ENCODE data around the gene C19orf12. TPM values are rescaled to one million over a fixed set of nuclear protein-coding genes. Genes with fewer than 3 reads are reported as not detected.

C19orf12 gene
- total and polyA plus RNA-seq, 2 of the 13 experiments (the other 11 are each of a cell fraction or from before 2014, with no cell fraction given) = 17.7 to 34.4 TPM

DNA sequence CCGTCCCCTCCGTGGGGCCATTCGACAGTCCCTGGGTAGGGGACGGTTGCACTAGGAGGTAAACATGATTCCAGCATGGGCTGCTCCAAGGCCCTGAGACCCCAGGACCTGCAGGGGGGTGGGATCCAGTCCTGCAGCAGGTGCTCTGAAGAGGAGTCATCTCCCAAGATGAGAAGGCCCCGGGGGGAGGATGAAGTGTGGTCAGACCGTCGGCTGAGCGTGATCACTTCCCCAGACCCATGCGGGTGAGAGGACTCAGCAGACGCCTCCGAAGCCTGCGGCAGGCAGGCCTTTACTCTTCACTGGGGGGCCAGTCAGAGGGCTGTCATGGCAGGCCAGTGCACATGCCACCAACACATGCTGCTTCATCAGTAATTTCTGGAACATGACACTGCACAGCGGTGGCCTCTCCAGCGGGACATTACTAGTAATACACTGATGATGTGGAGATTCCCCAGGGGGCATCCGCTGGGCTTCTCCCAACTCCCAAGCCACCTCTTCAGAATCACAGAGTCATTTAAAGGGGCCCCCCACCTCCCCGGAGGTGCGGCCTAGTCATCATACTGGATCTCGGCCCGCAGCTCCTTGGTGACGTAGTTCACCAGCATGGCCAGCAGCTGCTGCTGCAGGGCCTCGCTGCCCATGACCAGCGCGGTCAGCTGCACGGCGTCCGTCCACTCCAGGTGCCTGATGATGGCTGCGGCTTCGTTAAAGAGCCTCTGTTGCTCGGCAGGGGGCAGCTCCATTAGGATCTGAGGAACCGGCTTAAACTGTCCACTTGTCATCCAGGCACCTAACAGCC, 12.7 kb downstream of the C19orf12 start:
- Histone ChIP-seq H3K79me2 (ENCODE audit: insufficient read depth, low read length) (no peaks in the 10 kb centered on the region), H3K9me3 (ENCODE audit: low read length) (no peaks in the 10 kb centered on the region), H3K9ac (ENCODE audit: insufficient read depth, low read depth, low read length) (no peak overlapping the region), H3K4me3 (replicated peaks in 1 of 3; ENCODE audit: insufficient read depth in 1 of 3, low read depth in 2 of 3, low read length in 3 of 3) (no peak overlapping the region), H3K27ac (ENCODE audit: extremely low read length, insufficient read depth, low read length) (no peak overlapping the region), H3K36me3 (replicated peaks in 1 of 2; ENCODE audit: control insufficient read depth in 1 of 2, insufficient read depth in 2 of 2, low read length in 2 of 2) (peaks cover 2 to 28% of the 10 kb centered on the region in 2 experiments; a peak in 3 of 5 replicates), H4K20me1 (ENCODE audit: insufficient read depth, low read length) (no peaks in the 10 kb centered on the region), H3K4me2 (ENCODE audit: low read depth, low read length) (no peak overlapping the region), H2AFZ (ENCODE audit: low read length) (no peak overlapping the region), H3K4me1 (ENCODE audit: insufficient read depth, low read length) (peaks cover 15% of the 10 kb centered on the region), H3K27me3 (ENCODE audit: control insufficient read depth in 1 of 2, insufficient read depth in 2 of 2, low read length in 2 of 2) (no peaks in the 10 kb centered on the region)
- intact Hi-C loops (cut with micrococcal nuclease; ENCODE audit: unreplicated experiment) = no loop called here
- ATAC-seq (no peak), DNase-seq (ENCODE audit: low spot score) (no peak), FAIRE-seq (no peak)
- ChIA-PET POLR2A (interaction anchor here (0.9 kb wide), 1 partner anchor 14 kb away, joined by 4 read pairs; no protein-coding TSS in a partner anchor), CTCF (ENCODE audit: low intra/inter-chr PET ratio, low total read pairs) (no interaction called here)
- in situ Hi-C loops (cut with HindIII; ENCODE audit: extremely low pct_ligation_motif_present, low pct_unique_long_range_greater_than_20kb) = no loop called here
- no TSS peak for BruUV-seq (replicated peaks)
- WGBS (ENCODE audit: low lambda C conversion rate) = 95% methylated on average over 22 of the region's 30 CpGs
- peak; percentile 35 for TF ChIP-seq AGO2 (optimal IDR thresholded peaks at IDR 0.05; ENCODE audit: low read depth, low read length)
- TF ChIP-seq, protein P1, sequence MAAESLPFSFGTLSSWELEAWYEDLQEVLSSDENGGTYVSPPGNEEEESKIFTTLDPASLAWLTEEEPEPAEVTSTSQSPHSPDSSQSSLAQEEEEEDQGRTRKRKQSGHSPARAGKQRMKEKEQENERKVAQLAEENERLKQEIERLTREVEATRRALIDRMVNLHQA (CRISPR knock-in tag; IDR thresholded peaks at IDR 0.05) = no peak

DNA sequence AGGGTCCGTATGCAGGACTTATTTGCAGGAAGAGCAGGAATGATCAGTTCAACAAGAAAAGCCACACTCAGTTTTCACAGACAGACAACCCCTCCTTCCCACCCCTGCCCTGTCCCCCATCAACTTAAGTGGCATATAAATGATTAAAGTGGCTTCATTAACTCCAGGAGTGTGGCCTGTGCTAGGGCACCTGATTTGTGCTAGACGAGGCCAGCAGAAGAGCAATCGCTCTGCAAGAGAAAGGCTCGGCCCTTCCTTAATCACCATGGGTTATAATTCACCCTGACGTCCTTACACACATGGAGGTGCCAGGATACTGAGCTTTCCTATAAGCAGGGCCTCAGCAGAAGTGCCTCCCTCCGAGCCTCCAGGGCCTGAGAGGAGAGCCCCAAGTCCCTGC, 14.6 kb downstream of the C19orf12 start:
- FAIRE-seq (no peak), DNase-seq (ENCODE audit: low spot score) (no peak), ATAC-seq (no peak)
- H3K4me1 ChIP-seq (ENCODE audit: insufficient read depth, low read length) = 0 out of 2 replicates have a peak, but pooled peaks cover 4% of the 10 kb centered on the region
- POLR2A ChIA-PET = no interaction called here
- H2AFZ ChIP-seq (ENCODE audit: low read length) = no peak overlapping the region
- no peak overlapping the region for H3K9ac ChIP-seq (ENCODE audit: insufficient read depth, low read depth, low read length)
- H3K4me3 ChIP-seq (replicated peaks in 1 of 3; ENCODE audit: insufficient read depth in 1 of 3, low read depth in 2 of 3, low read length in 3 of 3) = no peak overlapping the region
- intact Hi-C loops (cut with micrococcal nuclease; ENCODE audit: unreplicated experiment) = no loop called here
- no peak overlapping the region for H3K27ac ChIP-seq (ENCODE audit: extremely low read length, insufficient read depth, low read length)
- H3K79me2 ChIP-seq (ENCODE audit: insufficient read depth, low read length) = no peaks in the 10 kb centered on the region
- in situ Hi-C loops (cut with HindIII; ENCODE audit: extremely low pct_ligation_motif_present, low pct_unique_long_range_greater_than_20kb) = no loop called here
- CTCF ChIA-PET (ENCODE audit: low intra/inter-chr PET ratio, low total read pairs) = no interaction called here
- 92% methylated on average over 6 of the region's 6 CpGs for WGBS (ENCODE audit: low lambda C conversion rate)
- peaks cover 0 to 13% of the 10 kb centered on the region in 2 experiments; a peak in 2 of 5 replicates for H3K36me3 ChIP-seq (replicated peaks in 1 of 2; ENCODE audit: control insufficient read depth in 1 of 2, insufficient read depth in 2 of 2, low read length in 2 of 2)
- TF ChIP-seq ZNF33B (CRISPR knock-in tag; IDR thresholded peaks at IDR 0.05) (no peak), POLR2G (IDR thresholded peaks at IDR 0.05; ENCODE audit: low read depth, low read length) (0 out of 2 replicates have a peak, but pooled peaks have one; percentile 37)
- no peak overlapping the region for H3K4me2 ChIP-seq (ENCODE audit: low read depth, low read length)
- BruUV-seq (replicated peaks) = no TSS peak
- H3K9me3 ChIP-seq (ENCODE audit: low read length) = no peaks in the 10 kb centered on the region
- H4K20me1 ChIP-seq (ENCODE audit: insufficient read depth, low read length) = no peaks in the 10 kb centered on the region
- no peaks in the 10 kb centered on the region for H3K27me3 ChIP-seq (ENCODE audit: control insufficient read depth in 1 of 2, insufficient read depth in 2 of 2, low read length in 2 of 2)
